Stomach (tissue), 9 donors: ENCODE results near the gene DNAAF2. TPM values are rescaled to one million over a fixed set of nuclear protein-coding genes. Genes with fewer than 3 reads are reported as not detected.

Source experiments
- DNase-seq, 2 donors: peaks; one replicate each; pipeline versions ENCODE4 v3.0.0 to v3.0.0-alpha.2; 2013 to 2019
- H3K27ac ChIP-seq, 5 donors: fragments of 200-600 bp in 4 of 5; sonication (generic) in 4 of 5; one replicate each; pipeline ENCODE4 v1.5.1; 2013 to 2019; ENCODE audit warnings: mild to moderate bottlenecking in 1 of 5, moderate library complexity in 1 of 5
- H3K27me3 ChIP-seq, 3 donors: fragments of 200-600 bp; sonication (generic); one replicate each; pipeline ENCODE4 v1.5.1; 2017 to 2019; ENCODE audit warnings: mixed run types in 1 of 3
- H3K36me3 ChIP-seq, 4 donors: fragments of 200-600 bp; sonication (generic); 1 replicate in 3 of 4; 2 replicates in 1 of 4; pipeline ENCODE4 v1.5.1; 2016 to 2019
- H3K4me1 ChIP-seq, 4 donors: fragments of 200-600 bp; sonication (generic); one replicate each; pipeline ENCODE4 v1.5.1; 2016 to 2019
- H3K4me3 ChIP-seq, 4 donors: fragments of 200-600 bp; sonication (generic) in 3 of 4; one replicate each; pipeline ENCODE4 v1.5.1; 2016 to 2019; ENCODE audit warnings: mild to moderate bottlenecking in 1 of 4
- H3K9me3 ChIP-seq, 4 donors: fragments of 200-600 bp; sonication (generic); one replicate each; pipeline ENCODE4 v1.5.1; 2016 to 2019
- EP300 ChIP-seq: sonication (generic); formaldehyde crosslinking; IDR thresholded peaks from one replicate; pipeline ENCODE4 v1.6.1; 2017; ENCODE audit warnings: antibody characterized with exemption
- POLR2A ChIP-seq, 4 donors: fragments of 450-650 bp; IDR thresholded peaks; one replicate each; pipeline ENCODE4 v1.6.1; 2016; ENCODE audit warnings: antibody characterized with exemption in 4 of 4, control low read depth in 2 of 4, mild to moderate bottlenecking in 1 of 4, moderate library complexity in 1 of 4
- POLR2AphosphoS5 ChIP-seq, 3 donors: sonication (generic); formaldehyde crosslinking; IDR thresholded peaks; one replicate each; pipeline ENCODE4 v1.6.1; 2016; ENCODE audit warnings: antibody characterized with exemption in 3 of 3
- WGBS, 5 donors: extraction: QIAGEN DNeasy Blood & Tissue Kit in 3 of 5; methylation state at CpG; one replicate each; pipeline versions ENCODE4 v1.1.5 to v1.1.7; 2013 to 2018; 5-methylcytosine and 5-hydroxymethylcytosine counted together
- intact Hi-C: fragments of 100-400 bp; cut with DNase I; formaldehyde crosslinking; loops from one replicate; pipeline ENCODE4 v1.15.1; 2023; ENCODE audit warnings: low total_unique reads
- polyA plus RNA-seq, 3 donors: library from polyadenylated mRNA; stranded (reverse); fragments of 200-250 nt; gene quantifications; one replicate each; pipeline ENCODE4 v1.2.3, GENCODE V29; 2013
- total RNA-seq, 5 donors: library from RNA; depleted of rRNA; stranded (reverse); fragments of >200 nt; gene quantifications; one replicate each; pipeline versions ENCODE4 v1.1.0 to v1.2.3, GENCODE V29; 2014 to 2016
- TF ChIP-seq, protein P1 (sequence below), 7 experiments: fragments of 450-650 bp in 4 of 7; fragments of 200-600 bp in 3 of 7; sonication (generic) in 3 of 7; IDR thresholded peaks; one replicate each; pipeline ENCODE4 v1.5.1; 2016 to 2019; ENCODE audit warnings: antibody characterized with exemption in 7 of 7, control low read depth in 2 of 7, mild to moderate bottlenecking in 1 of 7
- donor health status: healthy with polysubstance abuse.
- donor health status: Bipolar disorder and iron deficiency.
- donor health status: healthy.

DNAAF2 gene
- total and polyA plus RNA-seq, 8 donors, result 3.9 to 43.2 (median 8.1) TPM

DNA sequence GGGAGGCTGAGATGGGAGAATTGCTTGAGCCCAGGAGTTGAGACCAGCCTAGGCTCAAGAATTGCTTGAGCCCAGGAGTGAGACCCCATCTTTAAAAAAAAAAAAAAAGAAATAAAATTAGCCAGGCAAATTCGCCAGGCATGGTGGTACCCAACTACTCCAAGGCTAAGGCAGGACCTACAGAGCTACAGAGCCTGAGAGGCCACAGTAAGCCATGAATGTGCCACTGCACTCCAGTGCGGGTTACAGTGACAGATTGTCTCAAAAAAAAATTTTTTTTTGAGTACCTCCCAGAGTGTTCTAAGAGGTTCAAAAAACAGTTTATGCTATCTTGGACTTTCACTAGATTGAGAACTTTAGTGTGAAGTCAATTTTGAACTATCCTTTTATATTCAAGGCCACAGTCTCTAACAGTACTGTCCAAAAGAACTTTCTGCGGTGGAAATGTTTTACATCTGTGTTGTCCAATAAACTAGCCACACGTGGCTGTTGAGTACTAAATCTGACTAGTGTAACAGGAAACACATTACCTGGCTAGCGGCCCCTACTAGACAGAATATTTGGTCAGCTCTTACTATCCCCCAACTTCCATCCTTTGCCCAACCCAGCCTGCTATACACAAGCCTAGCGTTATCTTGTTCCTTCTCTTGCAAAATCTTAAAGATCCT, 17.1 kb downstream of the DNAAF2 start:
- Histone ChIP-seq H3K4me3 (no peak overlapping the region), H3K9me3 (no peaks in the 10 kb centered on the region), H3K27me3 (no peaks in the 10 kb centered on the region), H3K27ac (peak overlapping the region in 1 of 5 donors; percentile 19), H3K4me1 (peaks cover 23 to 48% (median 37%) of the 10 kb centered on the region in 4 donors), H3K36me3 (peaks cover 8 to 27% (median 23%) of the 10 kb centered on the region in 4 donors)
- intact Hi-C loops, result no loop called here
- 81 to 90% (median 88%) methylated on average over 6 of the region's 6 CpGs for WGBS, 5 donors
- no peak for TF ChIP-seq POLR2A (IDR thresholded peaks at IDR 0.05)
- TF ChIP-seq, protein P1, sequence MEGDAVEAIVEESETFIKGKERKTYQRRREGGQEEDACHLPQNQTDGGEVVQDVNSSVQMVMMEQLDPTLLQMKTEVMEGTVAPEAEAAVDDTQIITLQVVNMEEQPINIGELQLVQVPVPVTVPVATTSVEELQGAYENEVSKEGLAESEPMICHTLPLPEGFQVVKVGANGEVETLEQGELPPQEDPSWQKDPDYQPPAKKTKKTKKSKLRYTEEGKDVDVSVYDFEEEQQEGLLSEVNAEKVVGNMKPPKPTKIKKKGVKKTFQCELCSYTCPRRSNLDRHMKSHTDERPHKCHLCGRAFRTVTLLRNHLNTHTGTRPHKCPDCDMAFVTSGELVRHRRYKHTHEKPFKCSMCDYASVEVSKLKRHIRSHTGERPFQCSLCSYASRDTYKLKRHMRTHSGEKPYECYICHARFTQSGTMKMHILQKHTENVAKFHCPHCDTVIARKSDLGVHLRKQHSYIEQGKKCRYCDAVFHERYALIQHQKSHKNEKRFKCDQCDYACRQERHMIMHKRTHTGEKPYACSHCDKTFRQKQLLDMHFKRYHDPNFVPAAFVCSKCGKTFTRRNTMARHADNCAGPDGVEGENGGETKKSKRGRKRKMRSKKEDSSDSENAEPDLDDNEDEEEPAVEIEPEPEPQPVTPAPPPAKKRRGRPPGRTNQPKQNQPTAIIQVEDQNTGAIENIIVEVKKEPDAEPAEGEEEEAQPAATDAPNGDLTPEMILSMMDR (IDR thresholded peaks at IDR 0.05), result no peak
- TF ChIP-seq POLR2AphosphoS5 (IDR thresholded peaks at IDR 0.05), result no peak
- no peak for TF ChIP-seq EP300
- no peak for DNase-seq

DNA sequence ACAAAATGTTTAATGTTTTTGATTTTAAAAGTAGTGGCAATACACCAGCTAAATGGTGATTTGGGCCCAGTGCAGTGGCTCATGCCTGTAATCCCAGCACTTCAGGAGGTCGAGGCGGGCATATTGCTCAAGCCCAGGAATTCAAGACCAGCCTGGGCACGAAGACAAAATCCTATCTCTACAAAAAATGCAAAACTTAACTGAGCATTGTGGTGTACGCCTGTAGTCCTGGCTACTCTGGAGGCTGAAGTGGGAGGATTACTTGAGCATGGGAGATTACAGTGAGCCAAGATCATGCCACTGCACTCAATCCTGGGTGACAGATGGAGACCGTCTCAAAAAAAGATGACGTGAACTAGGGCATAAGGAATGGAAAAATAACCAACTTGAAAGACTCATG, 19.3 kb downstream of the DNAAF2 start:
- no peak overlapping the region for H3K27ac ChIP-seq
- intact Hi-C loops, result no loop called here
- H3K4me1 ChIP-seq, result peaks cover 7 to 29% (median 19%) of the 10 kb centered on the region in 4 donors
- H3K9me3 ChIP-seq, result no peaks in the 10 kb centered on the region
- no peaks in the 10 kb centered on the region for H3K27me3 ChIP-seq
- DNase-seq, result no peak
- no peak for TF ChIP-seq POLR2AphosphoS5 (IDR thresholded peaks at IDR 0.05)
- no peak for TF ChIP-seq POLR2A (IDR thresholded peaks at IDR 0.05)
- TF ChIP-seq, protein P1 (IDR thresholded peaks at IDR 0.05), result no peak
- TF ChIP-seq EP300, result no peak
- no peak overlapping the region for H3K4me3 ChIP-seq
- peaks cover 8 to 27% (median 23%) of the 10 kb centered on the region in 4 donors for H3K36me3 ChIP-seq
- WGBS, 5 donors, result 80 to 95% (median 93%) methylated on average over 6 of the region's 6 CpGs

DNA sequence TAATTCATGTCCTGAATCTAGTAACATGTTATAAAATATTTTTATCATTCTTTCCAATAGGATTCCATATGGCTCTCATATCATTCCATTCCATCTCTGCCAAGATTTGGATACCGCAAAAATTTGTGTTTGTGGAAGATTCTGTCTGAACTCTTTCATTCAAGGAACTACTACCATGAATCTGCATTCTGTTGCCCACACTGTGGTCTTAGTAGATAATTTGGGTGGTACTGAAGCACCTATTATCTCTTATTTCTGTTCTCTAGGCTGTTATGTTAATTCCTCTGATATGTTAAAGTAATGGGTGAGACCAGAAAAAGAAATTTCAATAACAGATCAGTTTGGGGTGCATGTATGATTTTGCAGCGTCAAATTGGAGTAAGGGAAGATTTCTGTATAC, 20.8 kb downstream of the DNAAF2 start:
- TF ChIP-seq POLR2AphosphoS5 (IDR thresholded peaks at IDR 0.05), result no peak
- H3K4me1 ChIP-seq, result peaks cover 6 to 23% (median 15%) of the 10 kb centered on the region in 4 donors
- WGBS, 5 donors, result 93 to 99% (median 95%) methylated on average over 2 of the region's 2 CpGs
- no peaks in the 10 kb centered on the region for H3K27me3 ChIP-seq
- no peaks in the 10 kb centered on the region for H3K9me3 ChIP-seq
- intact Hi-C loops, result no loop called here
- no peak overlapping the region for H3K4me3 ChIP-seq
- peaks cover 8 to 27% (median 23%) of the 10 kb centered on the region in 4 donors for H3K36me3 ChIP-seq
- H3K27ac ChIP-seq, result no peak overlapping the region
- no peak for DNase-seq

DNA sequence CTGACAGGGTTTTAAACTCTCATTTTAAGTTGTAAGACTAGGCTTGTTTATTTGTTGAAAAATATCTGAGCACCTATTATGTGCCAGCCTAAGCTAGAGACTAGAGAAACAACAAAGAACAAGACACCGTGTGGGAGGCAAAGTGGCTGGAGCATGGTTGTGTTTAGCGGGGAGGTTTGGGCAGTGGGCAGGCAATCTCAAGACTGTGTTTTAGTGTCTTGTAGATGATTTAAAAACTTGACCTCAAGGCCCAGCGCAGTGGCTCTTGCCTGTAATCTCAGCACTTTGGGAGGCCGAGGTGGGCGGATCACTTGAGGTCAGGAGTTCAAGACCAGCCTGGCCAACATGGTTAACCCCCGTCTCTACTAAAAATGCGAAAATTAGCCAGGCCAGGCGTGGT, 22.4 kb downstream of the DNAAF2 start:
- Histone ChIP-seq H3K9me3 (no peaks in the 10 kb centered on the region), H3K4me1 (peaks cover 0 to 8% (median 4%) of the 10 kb centered on the region in 4 donors), H3K27me3 (no peaks in the 10 kb centered on the region), H3K36me3 (peaks cover 1 to 16% (median 14%) of the 10 kb centered on the region in 4 donors), H3K27ac (no peak overlapping the region), H3K4me3 (no peak overlapping the region)
- DNase-seq, result no peak
- intact Hi-C loops, result no loop called here
- 84 to 93% (median 91%) methylated on average over 7 to 8 of the region's 8 CpGs for WGBS, 5 donors
- no peak for TF ChIP-seq EP300
- TF ChIP-seq, protein P1 (IDR thresholded peaks at IDR 0.05), result no peak
- no peak for TF ChIP-seq POLR2AphosphoS5 (IDR thresholded peaks at IDR 0.05)
- no peak for TF ChIP-seq POLR2A (IDR thresholded peaks at IDR 0.05)

DNA sequence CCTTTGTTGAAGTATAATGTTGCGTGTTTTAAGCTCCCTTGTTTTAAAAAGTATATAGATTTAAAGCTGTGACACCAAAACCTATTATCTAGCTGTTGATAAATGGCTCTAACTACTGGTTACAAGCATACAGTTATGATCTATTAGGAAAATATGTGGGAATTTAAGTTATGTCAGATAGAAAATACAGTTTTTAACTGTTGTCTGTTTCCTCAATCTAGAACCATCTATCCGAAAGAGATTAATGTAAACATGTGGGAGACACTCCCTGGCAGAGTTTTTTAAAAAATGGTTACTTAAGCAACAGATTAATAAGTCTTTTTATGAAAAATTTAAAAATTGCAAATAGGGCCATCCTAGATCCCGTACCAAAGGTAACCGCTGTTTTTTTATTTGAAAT, 22.8 kb downstream of the DNAAF2 start:
- intact Hi-C loops, result no loop called here
- H3K36me3 ChIP-seq, result peaks cover 0 to 16% (median 13%) of the 10 kb centered on the region in 4 donors
- TF ChIP-seq POLR2A (IDR thresholded peaks at IDR 0.05) (no peak), EP300 (no peak), POLR2AphosphoS5 (IDR thresholded peaks at IDR 0.05) (no peak)
- TF ChIP-seq, protein P1 (IDR thresholded peaks at IDR 0.05), result no peak
- H3K4me3 ChIP-seq, result no peak overlapping the region
- DNase-seq, result no peak
- H3K27ac ChIP-seq, result no peak overlapping the region
- H3K9me3 ChIP-seq, result no peaks in the 10 kb centered on the region
- WGBS, 5 donors, result 89 to 93% (median 91%) methylated on average over 4 of the region's 4 CpGs
- H3K27me3 ChIP-seq, result no peaks in the 10 kb centered on the region
- H3K4me1 ChIP-seq, result peaks cover 0 to 3% (median 2%) of the 10 kb centered on the region in 4 donors
